ENCODE data around the gene MYO1H. TPM values are rescaled to one million over a fixed set of nuclear protein-coding genes. Genes with fewer than 3 reads are reported as not detected.

The MYO1H gene, protein sequence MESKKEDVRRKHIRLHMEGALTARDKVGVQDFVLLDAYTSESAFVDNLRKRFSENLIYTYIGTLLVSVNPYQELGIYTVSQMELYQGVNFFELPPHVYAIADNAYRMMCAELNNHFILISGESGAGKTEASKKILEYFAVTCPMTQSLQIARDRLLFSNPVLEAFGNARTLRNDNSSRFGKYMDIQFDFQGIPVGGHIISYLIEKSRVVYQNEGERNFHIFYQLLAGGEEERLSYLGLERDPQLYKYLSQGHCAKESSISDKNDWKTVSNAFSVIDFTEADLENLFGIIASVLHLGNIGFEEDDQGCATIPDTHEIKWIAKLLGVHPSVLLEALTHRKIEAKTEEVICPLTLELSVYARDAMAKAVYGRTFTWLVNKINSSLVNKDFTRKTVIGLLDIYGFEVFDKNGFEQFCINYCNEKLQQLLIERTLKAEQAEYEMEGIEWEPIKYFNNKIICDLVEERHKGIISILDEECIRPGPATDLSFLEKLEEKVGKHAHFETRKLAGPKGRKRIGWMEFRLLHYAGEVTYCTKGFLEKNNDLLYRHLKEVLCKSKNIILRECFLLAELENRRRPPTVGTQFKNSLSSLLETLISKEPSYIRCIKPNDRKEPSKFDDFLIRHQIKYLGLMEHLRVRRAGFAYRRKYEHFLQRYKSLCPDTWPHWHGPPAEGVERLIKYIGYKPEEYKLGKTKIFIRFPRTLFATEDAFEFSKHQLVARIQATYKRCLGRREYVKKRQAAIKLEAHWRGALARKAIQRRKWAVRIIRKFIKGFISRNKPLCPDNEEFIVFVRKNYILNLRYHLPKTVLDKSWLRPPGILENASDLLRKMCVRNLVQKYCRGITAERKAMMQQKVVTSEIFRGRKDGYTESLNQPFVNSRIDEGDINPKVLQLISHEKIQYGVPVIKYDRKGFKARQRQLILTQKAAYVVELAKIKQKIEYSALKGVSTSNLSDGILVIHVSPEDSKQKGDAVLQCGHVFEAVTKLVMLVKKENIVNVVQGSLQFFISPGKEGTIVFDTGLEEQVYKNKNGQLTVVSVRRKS
- total RNA-seq, result not detected

DNA sequence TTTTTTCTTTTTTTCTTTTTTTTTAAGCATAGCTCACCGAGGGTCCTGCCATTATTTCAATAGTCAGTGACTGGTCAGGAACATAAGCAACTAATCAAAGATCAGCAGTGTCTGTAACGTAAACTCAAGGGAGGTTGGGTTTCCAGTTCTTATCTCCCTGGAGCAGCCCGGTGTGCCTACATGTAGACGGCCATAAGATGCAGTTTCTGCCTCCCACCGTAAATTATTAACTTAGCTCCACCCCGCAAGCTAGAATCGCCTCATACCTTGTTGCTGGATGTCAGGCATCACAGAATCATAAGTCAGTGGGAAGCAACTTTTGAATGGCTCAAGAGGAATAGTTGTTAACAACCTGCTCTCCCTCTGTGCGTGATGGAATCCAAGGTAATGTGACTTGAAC is at the start of gene MYO1H:
Gene MYO1H (plus strand): TSS at position 312 of the 400 bp plus-strand sequence. CDS start 61 bp downstream, at position 373.
- DNase-seq (ENCODE audit: low spot score in 2 of 2), result no peak
- Histone ChIP-seq H3K27me3 (no peaks in the 10 kb centered on the region), H3K27ac (no peak within 1 kb of the TSS), H3K4me3 (no peak within 1 kb of the TSS), H3K4me1 (no peaks in the 10 kb centered on the region), H3K36me3 (no peaks in the 10 kb centered on the region), H3K9me3 (no peaks in the 10 kb centered on the region)
- TF ChIP-seq, protein P1, sequence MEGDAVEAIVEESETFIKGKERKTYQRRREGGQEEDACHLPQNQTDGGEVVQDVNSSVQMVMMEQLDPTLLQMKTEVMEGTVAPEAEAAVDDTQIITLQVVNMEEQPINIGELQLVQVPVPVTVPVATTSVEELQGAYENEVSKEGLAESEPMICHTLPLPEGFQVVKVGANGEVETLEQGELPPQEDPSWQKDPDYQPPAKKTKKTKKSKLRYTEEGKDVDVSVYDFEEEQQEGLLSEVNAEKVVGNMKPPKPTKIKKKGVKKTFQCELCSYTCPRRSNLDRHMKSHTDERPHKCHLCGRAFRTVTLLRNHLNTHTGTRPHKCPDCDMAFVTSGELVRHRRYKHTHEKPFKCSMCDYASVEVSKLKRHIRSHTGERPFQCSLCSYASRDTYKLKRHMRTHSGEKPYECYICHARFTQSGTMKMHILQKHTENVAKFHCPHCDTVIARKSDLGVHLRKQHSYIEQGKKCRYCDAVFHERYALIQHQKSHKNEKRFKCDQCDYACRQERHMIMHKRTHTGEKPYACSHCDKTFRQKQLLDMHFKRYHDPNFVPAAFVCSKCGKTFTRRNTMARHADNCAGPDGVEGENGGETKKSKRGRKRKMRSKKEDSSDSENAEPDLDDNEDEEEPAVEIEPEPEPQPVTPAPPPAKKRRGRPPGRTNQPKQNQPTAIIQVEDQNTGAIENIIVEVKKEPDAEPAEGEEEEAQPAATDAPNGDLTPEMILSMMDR (IDR thresholded peaks at IDR 0.05), result no peak
- intact Hi-C loops (cut with DNase I), result no loop called here

DNA sequence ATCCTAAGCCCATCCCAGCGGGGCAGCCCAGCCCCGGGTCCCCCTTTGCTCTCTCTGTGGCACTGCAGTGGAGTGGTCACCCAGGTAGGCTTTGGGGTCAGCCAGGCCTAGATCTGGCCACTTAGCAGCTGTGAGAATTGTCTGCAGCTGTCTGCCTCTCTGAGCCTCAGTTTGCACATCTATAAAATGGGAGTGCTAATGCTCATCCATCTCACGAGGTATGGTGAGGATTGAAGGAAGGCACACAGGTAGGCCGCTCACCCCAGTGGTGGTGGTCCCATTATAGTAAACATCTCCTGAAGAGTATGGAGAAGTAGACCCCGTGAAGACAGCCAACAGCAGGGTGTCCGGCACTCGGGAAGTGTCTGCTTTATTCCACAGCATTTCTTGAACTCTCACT is 47.9 kb upstream of the MYO1H start:
- no peak overlapping the region for H3K27ac ChIP-seq
- TF ChIP-seq, protein P1 (IDR thresholded peaks at IDR 0.05), result no peak
- DNase-seq (ENCODE audit: low spot score in 2 of 2), result no peak
- no peaks in the 10 kb centered on the region for H3K36me3 ChIP-seq
- H3K4me1 ChIP-seq, result no peaks in the 10 kb centered on the region
- no peak overlapping the region for H3K4me3 ChIP-seq
- intact Hi-C loops (cut with DNase I), result no loop called here
- H3K27me3 ChIP-seq, result no peaks in the 10 kb centered on the region
- no peaks in the 10 kb centered on the region for H3K9me3 ChIP-seq

DNA sequence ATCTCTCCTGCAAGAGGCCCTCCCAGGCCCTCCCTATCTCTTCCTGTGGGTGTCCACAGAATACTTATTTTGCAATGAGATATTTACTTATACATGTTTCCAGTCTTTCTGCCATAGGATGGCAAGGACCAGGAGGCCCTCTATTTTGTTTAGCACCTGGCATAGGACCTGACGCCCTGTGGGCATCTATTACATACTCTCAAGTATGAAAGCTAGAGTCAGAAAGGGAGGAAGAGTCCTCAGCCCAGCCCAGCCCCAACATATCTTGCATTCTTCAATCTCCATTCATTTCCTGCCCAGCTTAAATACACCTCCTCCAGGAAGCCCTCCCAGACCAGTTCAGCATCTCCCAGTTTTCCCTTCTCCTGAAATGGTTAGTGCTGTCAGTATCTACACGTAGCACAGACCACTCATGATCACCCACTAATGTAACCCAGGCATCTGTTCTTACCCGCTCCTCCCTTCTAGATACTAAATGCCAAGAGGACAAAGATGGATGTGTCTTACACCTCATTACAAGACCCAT is 46.0 kb upstream of the MYO1H start:
- no peak overlapping the region for H3K4me3 ChIP-seq
- no peaks in the 10 kb centered on the region for H3K4me1 ChIP-seq
- no peak for DNase-seq (ENCODE audit: low spot score in 2 of 2)
- TF ChIP-seq, protein P1 (IDR thresholded peaks at IDR 0.05), result no peak
- intact Hi-C loops (cut with DNase I), result no loop called here
- no peaks in the 10 kb centered on the region for H3K9me3 ChIP-seq
- H3K27ac ChIP-seq, result no peak overlapping the region
- H3K27me3 ChIP-seq, result peaks cover under 1% of the 10 kb centered on the region
- H3K36me3 ChIP-seq, result no peaks in the 10 kb centered on the region

DNA sequence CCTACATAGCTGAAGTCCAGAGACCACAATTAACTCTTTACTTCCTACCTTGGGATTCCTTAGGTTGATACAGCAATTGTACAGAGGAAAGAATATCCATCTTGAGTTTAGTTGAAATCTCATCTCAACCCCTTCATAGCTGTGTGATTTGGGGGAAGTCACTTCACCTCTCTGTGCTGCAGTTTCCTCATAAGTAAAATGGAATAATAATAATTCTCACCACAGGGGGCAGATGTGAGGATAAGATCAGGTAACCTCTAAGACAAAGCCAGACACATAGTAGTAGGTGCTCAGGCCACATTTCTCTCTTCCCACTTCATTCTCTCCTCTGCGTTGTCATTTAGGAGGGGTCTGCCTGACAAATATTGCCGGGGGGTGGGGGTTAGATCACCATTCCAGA is 45.3 kb upstream of the MYO1H start:
- TF ChIP-seq, protein P1 (IDR thresholded peaks at IDR 0.05), result no peak
- intact Hi-C loops (cut with DNase I), result no loop called here
- no peak overlapping the region for H3K27ac ChIP-seq
- H3K4me1 ChIP-seq, result no peaks in the 10 kb centered on the region
- no peaks in the 10 kb centered on the region for H3K36me3 ChIP-seq
- no peak for DNase-seq (ENCODE audit: low spot score in 2 of 2)
- no peak overlapping the region for H3K4me3 ChIP-seq
- H3K9me3 ChIP-seq, result no peaks in the 10 kb centered on the region
- peaks cover 4% of the 10 kb centered on the region for H3K27me3 ChIP-seq

DNA sequence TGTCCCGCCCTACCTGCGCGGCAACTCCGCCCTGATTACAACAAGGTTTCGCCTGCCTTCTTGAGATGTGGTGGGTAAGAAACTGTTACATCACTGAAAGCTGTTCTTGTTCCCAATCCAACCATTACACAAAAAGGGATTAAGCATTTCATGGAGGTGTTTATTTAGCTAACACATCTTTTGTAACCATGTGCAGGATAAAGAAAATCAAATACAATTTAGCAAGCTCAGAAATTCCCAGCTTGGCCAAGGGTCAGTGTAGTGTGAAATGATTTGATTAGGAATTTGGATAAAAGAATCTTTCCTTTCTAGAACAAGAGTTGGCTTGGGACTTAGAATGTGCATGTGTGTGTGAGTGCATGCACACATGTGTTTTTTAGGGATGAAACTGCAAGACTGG is 44.9 kb upstream of the MYO1H start:
- H3K36me3 ChIP-seq, result no peaks in the 10 kb centered on the region
- peaks cover 4% of the 10 kb centered on the region for H3K27me3 ChIP-seq
- H3K4me3 ChIP-seq, result no peak overlapping the region
- no peaks in the 10 kb centered on the region for H3K9me3 ChIP-seq
- DNase-seq (ENCODE audit: low spot score in 2 of 2), result no peak
- no peaks in the 10 kb centered on the region for H3K4me1 ChIP-seq
- TF ChIP-seq, protein P1 (IDR thresholded peaks at IDR 0.05), result no peak
- intact Hi-C loops (cut with DNase I), result no loop called here
- no peak overlapping the region for H3K27ac ChIP-seq

Measured in ascending aorta (tissue), 2 donors.